Stimulated activated CD8-positive, alpha-beta memory T cell treated with anti-CD3 and anti-CD28 coated beads, Interleukin-2, amount 100 ng/mL, for 48 hours (primary cell): Measurements from ENCODE around the gene PEMT.
"Not testable (repeated sequence)": the region's sequence is repeated elsewhere in the genome, so short reads cannot be mapped to it uniquely, and the experiment has no call there.

Experiments
- DNase-seq, 2 donors: peaks; one replicate each; pipeline ENCODE4 v3.0.0-alpha.2; 2020; ENCODE audit warnings: low read depth in 2 of 2

Gene PEMT

GRCh38 chr17:17591355-17592298 is at the start of gene PEMT:
Gene PEMT, minus strand, starts transcription at chr17:17591708. Its CDS starts 82 bp downstream, at chr17:17591626.
- peak; percentile 83 to 89 for DNase-seq

- DNase-seq, result not testable (repeated sequence)
These were observed 48.3 kb upstream of the PEMT start for GRCh38 chr17:17639661-17640270.

- DNase-seq, result no peak
These were observed 47.0 kb upstream of the PEMT start for GRCh38 chr17:17638467-17638866.

DNA sequence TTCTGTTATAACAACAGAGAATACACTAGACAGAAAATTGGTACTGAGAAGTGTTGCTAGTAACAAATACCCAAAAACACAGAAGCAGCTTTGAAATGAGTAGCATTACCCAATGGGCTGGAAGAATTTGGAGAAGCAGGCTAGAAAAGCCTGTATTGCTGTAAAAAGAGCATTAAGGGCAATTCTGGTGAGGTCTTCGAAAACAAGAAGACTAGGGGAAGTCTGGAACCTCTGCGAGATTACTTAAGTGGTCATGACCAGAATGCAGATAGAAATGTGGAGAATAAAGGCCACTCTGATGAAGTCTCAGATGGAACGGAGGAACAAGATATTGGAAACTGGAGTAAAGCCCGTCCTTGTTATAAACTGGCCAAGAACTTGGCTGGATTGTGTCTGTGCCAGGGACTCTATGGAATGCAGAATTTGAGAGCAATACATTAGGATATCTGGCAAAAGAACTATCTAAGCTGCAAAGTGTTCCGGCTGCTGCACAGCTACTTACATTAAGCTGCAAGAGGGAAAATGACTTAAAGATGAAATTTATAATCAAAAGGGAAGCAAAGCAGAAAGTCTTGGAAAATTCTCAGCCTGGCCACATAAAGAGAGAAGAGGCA is 44.9 kb upstream of the PEMT start:
- DNase-seq, result no peak

DNA sequence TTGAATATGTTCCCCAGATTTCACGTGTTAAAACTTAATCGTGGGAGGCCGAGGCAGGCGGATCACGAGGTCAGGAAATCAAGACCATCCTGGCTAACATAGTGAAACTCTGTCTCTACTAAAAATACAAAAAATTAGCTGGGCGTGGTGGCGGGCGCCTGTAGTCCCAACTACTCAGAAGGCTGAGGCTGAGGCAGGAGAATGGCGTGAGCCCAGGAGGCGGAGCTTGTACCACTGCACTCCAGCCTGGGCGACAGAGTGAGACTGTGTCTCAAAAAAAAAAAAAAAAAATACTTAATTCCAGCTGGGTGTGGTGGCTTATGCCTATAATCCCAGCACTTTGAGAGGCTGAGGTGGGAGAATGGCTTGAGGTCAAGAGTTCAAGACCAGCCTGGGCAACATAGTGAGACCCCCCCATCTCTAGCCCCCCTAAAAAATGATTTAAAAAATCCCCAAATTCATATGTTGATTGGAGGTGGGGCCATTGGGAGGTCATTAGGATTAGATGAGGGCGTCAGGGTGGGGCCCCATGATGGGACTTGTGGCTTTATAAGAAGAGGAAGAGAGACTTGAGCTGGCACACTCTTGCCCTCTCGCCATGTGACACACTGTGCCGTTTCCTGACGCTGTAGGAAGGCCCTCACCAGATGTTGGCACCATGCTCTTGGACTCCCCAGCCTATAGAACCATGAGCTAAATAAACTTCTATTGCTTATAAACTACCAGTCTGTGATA is 44.2 kb upstream of the PEMT start:
- DNase-seq, result not testable (repeated sequence)

- DNase-seq, result no peak
These were observed 43.6 kb upstream of the PEMT start for GRCh38 chr17:17635126-17635525.

DNA sequence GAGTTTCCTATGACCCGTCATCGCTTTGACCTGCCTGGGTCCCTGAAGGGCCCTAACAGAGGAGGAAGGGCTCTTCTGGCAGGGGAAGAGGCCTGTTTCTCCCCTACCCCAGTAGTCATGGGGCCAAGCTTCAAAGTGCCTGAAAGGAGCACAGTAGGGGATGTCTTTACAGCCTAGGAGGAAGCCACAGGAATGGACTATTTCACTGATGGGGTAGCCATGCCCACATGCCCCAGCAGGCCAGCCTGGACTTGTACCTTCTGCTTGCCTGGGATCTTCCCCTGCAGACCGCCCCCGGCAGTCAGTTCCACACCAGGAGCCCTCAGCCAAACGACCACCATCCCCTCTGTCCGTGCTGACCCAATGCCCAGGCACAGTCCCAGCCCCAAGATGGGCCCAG is 41.8 kb upstream of the PEMT start:
- DNase-seq, result no peak

DNA sequence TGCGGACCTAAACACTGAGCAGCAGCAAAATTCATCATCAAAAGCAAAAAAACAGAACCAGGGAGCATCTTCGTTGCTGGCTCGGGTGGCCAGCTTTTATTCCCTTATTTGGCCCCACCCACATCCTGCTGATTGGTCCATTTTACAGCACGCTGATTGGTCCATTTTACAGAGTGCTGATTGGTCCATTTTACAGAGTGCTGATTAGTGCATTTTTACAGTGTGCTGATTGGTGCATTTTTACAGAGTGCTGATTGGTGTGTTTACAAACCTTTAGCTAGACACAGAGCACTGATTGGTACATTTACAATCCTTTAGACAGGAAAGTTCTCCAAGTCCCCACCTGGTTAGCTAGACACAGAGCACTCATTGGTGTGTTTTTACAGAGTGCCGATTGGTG is 41.2 kb upstream of the PEMT start:
- DNase-seq, result not testable (repeated sequence)

GRCh38 chr17:17628388-17629008 is 37.0 kb upstream of the PEMT start:
- DNase-seq, result peak; percentile 14 to 15

DNA sequence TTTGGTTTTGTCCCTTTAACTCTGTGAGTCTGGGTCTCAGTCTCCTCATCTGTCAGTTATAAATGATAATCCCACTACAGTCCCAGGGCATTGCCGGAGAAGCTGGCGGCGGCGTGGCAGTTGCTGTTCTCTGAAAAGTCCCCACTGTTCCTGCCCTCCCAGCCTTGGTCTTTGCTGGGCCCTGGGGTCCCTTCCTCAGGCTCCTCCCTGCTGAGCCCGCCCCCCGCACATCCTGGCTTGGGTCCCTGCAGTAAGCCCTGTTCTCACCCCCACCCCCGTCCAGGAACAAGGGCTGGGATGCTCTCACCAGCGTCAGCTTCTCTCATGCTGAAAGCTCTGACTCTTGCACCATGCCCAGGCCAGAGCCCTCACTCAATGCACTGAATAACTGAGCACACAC is 35.3 kb upstream of the PEMT start:
- no peak for DNase-seq

- no peak for DNase-seq
These were observed 34.8 kb upstream of the PEMT start for GRCh38 chr17:17626151-17626805.

DNA sequence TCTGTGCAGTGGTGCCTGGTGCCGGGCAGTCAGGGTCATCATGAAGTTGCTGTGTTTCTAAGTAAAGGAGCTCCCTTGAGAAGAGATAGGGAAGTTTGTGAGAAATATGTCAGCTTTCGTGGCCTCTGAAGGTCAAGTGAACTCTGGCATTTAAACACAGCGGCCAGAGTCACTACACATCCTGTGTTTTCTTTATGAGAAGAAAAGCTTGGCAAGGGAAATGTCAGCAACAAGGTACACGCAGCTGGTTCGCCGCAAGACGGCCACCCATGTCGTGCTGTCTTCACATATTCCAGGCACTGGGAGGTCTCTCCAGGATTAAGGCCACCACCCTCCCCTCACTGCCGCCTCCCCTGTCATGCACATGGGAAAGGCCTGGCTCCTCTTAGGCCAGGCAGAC is 33.2 kb upstream of the PEMT start:
- no peak for DNase-seq

- no peak for DNase-seq
These were observed 32.4 kb upstream of the PEMT start for GRCh38 chr17:17623904-17624303.

- DNase-seq, result no peak
These were observed 29.7 kb upstream of the PEMT start for GRCh38 chr17:17621254-17621653.

DNA sequence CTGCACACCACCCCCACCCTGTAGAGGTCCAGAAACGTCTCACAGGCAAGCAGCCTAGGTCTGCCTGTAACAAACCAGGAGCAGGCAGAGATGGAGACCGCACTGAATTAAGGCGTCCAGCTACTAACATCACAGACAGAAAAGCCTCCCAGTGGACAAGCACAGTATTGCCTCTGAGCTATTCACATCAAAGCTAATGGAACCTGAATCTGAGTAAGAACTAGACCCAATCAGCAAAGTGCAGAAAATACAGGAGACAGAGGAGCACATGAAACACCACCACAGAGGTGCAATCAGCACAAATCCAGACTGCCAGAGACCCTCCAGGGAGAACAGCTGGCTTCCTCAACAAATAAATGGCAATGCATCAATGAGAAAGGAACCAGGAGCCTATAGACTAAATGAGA is 22.2 kb upstream of the PEMT start:
- peak in 1 of 2 donors; percentile 21 for DNase-seq

DNA sequence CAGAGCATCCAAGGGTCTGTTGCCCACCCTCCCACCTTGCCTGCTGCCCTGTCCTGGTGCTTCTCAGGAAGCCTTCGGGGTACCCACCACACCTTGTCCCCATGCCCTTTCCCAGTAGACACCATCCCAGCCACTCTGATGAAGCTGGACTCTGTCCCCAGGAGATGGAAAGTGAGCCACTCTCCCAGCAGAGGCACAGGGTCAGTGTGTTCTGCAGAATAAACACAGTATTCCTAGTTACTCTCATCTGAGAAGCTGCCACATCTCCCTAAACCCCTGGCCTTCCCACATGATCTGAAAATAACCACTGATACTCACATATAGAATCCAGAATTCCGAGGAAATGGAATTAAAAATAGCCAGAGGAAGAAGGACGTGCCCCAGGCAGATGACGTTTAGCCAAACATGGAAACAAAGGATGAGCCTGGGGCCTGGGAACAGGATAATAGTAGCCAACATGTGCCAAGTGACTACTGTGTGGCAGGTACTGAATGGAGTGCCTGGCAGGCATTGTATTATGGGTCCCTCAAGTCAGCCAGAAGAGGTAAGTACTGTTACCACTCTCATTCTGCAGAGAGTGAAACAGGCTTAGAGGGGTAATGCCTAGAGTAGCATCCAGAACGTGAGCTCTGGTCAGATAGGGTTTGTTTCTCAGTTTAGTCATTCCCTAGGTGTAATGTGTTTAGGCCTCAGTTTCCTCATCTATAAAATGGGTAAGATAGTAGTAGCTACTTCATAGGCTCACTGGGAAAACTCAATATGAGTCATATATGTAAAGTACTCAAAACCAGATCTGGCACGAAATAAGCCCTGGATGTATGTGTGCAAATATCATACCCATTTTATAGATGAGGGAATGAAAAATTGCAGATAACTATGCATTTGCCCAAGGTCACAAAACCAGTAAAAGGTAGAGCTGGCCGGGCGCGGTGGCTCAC is 20.8 kb upstream of the PEMT start:
- no peak for DNase-seq

DNA sequence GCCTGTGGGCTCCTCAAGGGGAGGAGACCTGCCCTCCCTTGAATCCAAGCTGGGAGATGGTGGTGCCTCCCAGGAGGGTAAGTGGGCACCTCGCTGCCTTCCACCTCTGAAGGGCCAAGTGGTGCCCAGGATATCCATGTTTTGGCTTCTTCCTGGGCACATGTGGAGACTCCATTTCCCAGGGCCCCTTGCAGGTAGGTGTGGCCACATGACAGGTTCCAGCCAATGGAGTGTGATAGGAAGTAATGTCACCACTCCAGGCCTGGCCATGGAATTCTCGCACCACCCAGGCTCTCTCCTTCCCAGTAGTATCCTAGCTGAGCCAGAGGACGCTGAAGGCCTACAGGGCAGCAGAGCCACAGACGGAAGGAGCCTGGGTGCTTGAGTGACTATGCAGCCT is 17.6 kb upstream of the PEMT start:
- DNase-seq, result no peak

DNA sequence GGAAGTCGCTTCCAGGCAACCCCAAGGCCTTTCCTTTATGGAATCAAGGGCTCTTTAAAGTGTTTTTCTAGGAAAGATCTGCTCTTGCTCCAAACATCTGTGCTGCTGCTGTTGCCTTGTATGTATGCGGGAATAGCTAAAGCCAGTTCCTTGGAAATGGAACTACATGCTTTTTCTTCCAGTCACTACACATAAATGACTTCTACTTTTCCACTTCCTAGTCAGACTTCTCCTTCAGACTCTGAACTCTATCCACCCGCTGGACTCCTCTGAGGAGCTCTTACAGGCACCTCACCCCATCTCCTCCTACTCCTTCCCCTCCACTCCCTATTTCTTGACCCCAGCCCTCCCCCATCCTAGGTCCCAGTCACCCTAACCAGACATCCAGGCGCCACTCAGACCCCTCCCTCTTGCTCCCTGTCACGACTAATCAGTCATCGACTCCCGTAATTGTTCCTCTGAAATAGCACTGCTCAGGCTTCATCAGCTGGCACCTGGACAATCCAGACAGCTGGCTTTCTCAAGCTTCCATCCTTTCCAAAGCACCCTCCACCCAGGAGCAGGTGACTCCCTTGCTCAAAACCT is 15.0 kb upstream of the PEMT start:
- no peak for DNase-seq

- DNase-seq, result no peak
These were observed 14.2 kb upstream of the PEMT start for GRCh38 chr17:17605729-17606088.
